Hepatocyte (in vitro differentiated cells): Measurements from ENCODE around the gene ACSL3.

Experiments
- EZH2 ChIP-seq: fragments of 200-600 bp; sonication (generic); IDR thresholded peaks from 2 replicates; pipeline ENCODE4 v1.6.1; 2016; ENCODE audit warnings: antibody characterized with exemption, mild to moderate bottlenecking, borderline replicate concordance
- TF ChIP-seq, protein P1 (sequence below): fragments of 200-600 bp; sonication (generic); IDR thresholded peaks from 2 replicates; pipeline ENCODE4 v1.5.1; 2016; ENCODE audit warnings: antibody characterized with exemption, mild to moderate bottlenecking; ENCODE audit not compliant: poor library complexity

DNA sequence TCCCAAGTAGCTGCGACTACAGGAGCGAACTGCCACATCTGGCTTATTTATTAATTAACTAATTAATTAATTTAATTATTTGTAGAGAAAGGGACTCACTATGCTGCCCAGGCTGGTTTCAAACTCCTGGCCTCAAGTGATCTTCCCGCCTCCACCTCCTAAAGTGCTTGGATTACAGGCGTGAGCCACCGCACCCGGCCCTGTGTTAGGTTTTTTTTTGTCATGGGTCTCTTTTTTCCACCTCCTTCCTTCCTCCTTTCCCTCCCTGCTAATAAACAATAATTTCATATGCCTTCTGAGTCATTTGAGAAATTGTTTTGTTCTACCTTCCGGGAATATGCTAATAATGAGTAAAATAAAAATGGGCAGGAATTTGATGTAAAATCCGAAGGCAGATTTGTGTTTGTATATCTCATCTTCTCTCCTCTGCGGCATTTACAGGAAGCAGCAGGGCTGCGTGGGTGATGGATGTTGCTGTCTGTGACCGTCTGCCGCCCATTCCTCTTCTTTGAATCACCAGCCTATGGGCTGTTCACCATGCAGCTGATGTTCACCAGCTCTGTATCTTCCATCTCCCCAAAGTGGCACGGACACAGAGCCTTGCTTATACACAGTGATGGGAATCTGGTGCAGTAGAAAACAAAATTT is 89.9 kb downstream of the ACSL3 start:
- TF ChIP-seq, protein P1, sequence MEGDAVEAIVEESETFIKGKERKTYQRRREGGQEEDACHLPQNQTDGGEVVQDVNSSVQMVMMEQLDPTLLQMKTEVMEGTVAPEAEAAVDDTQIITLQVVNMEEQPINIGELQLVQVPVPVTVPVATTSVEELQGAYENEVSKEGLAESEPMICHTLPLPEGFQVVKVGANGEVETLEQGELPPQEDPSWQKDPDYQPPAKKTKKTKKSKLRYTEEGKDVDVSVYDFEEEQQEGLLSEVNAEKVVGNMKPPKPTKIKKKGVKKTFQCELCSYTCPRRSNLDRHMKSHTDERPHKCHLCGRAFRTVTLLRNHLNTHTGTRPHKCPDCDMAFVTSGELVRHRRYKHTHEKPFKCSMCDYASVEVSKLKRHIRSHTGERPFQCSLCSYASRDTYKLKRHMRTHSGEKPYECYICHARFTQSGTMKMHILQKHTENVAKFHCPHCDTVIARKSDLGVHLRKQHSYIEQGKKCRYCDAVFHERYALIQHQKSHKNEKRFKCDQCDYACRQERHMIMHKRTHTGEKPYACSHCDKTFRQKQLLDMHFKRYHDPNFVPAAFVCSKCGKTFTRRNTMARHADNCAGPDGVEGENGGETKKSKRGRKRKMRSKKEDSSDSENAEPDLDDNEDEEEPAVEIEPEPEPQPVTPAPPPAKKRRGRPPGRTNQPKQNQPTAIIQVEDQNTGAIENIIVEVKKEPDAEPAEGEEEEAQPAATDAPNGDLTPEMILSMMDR = no peak
- no peak for TF ChIP-seq EZH2
